Activated T-cell treated with anti-CD3 and anti-CD28 coated beads, Interleukin-2, amount 50 U/mL, for 24 hours (primary cell): ENCODE measurements around the gene SERPINB6.
"Not testable (repeated sequence)": the region's sequence is repeated elsewhere in the genome, so short reads cannot be mapped to it uniquely, and the experiment has no call there.

ENCODE experiments used
- DNase-seq: peaks from one replicate; pipeline ENCODE4 v3.0.0-alpha.2; 2020
- H3K27ac Mint-ChIP-seq: 2 replicates; pipeline ENCODE4 v1.8.0; 2020; ENCODE audit warnings: mild to moderate bottlenecking, mixed read lengths
- H3K27me3 Mint-ChIP-seq: 2 replicates; pipeline ENCODE4 v1.8.0; 2020; ENCODE audit warnings: mixed read lengths
- H3K36me3 Mint-ChIP-seq: 2 replicates; pipeline ENCODE4 v1.8.0; 2020; ENCODE audit warnings: low read depth, mixed read lengths
- H3K4me1 Mint-ChIP-seq: 2 replicates; pipeline ENCODE4 v1.8.0; 2020; ENCODE audit warnings: low read depth, mixed read lengths
- H3K4me3 Mint-ChIP-seq: 2 replicates; pipeline ENCODE4 v1.8.0; 2020; ENCODE audit warnings: mild to moderate bottlenecking, moderate library complexity, mixed read lengths
- H3K9me3 Mint-ChIP-seq: 2 replicates; pipeline ENCODE4 v1.8.0; 2020; ENCODE audit warnings: mixed read lengths

SERPINB6 gene

GRCh38 chr6:2948228-2949025, 22.9 kb downstream of the SERPINB6 start:
- Mint-ChIP-seq H3K9me3 (no peaks in the 10 kb centered on the region), H3K36me3 (peaks cover 37% of the 10 kb centered on the region), H3K4me3 (no peak overlapping the region), H3K27ac (no peak overlapping the region), H3K27me3 (no peaks in the 10 kb centered on the region), H3K4me1 (peaks cover 22% of the 10 kb centered on the region)
- no peak for DNase-seq

DNA sequence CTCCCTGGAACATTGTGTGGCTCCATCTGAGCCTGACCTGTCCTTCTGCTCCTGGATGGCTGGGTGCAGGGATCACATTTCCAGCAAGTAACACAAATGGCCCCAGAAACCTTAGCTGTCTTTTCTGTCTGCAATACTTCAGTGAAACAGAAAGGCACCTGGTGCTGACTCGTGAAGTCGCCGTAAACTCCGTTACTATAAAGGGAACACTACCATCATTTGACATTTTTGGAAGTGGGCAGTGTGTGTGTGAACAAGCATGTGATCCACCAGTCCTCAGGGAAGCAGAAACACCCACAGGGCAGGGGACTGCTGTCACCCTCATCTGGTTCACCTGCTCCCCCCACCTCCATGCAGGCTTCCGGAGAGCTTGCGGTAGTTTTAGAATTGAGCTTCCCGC, 23.9 kb downstream of the SERPINB6 start:
- H3K4me3 Mint-ChIP-seq, result no peak overlapping the region
- peaks cover 28% of the 10 kb centered on the region for H3K4me1 Mint-ChIP-seq
- H3K36me3 Mint-ChIP-seq, result peaks cover 30% of the 10 kb centered on the region
- H3K27me3 Mint-ChIP-seq, result no peaks in the 10 kb centered on the region
- no peaks in the 10 kb centered on the region for H3K9me3 Mint-ChIP-seq
- H3K27ac Mint-ChIP-seq, result no peak overlapping the region
- no peak for DNase-seq

GRCh38 chr6:2945153-2945452, 26.3 kb downstream of the SERPINB6 start:
- peaks cover 28% of the 10 kb centered on the region for H3K36me3 Mint-ChIP-seq
- no peak for DNase-seq
- H3K4me3 Mint-ChIP-seq, result no peak overlapping the region
- H3K27ac Mint-ChIP-seq, result no peak overlapping the region
- peaks cover 2% of the 10 kb centered on the region for H3K9me3 Mint-ChIP-seq
- H3K27me3 Mint-ChIP-seq, result no peaks in the 10 kb centered on the region
- peaks cover 35% of the 10 kb centered on the region for H3K4me1 Mint-ChIP-seq

DNA sequence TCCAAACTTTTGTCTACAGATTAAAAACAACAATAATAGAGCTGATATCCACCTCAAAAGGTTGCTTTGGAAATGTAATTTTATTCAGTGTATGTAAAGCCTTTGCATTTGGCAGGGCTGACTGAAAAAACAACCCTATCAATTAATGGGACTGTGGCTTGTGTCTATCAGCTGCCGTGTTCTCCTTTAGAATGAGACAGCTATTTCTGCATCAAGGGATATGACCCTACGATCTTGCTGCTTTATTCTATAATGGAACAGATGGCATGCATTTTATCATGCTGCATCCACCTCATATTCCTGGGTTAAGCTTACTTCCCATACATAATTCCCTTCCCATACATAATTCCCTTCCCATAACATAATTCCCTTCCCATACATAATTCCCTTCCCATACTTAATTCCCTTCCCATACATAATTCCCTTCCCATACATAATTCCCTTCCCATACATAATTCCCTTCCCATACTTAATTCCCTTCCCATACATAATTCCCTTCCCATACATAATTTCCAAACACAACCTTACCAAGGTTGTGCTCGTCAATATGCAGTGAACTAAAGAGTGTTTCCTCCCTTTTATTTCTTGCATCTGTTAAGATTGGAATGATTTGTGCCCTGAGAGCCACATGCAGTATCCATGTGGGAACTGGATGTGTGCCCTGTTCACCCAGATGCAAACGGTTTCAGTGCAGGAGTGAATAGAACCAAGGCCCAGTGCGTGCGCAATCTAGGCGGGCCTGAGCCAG, 26.8 kb downstream of the SERPINB6 start:
- no peaks in the 10 kb centered on the region for H3K27me3 Mint-ChIP-seq
- peaks cover 5% of the 10 kb centered on the region for H3K9me3 Mint-ChIP-seq
- H3K27ac Mint-ChIP-seq, result no peak overlapping the region
- no peak overlapping the region for H3K4me3 Mint-ChIP-seq
- no peak for DNase-seq
- H3K36me3 Mint-ChIP-seq, result peaks cover 30% of the 10 kb centered on the region
- peaks cover 39% of the 10 kb centered on the region for H3K4me1 Mint-ChIP-seq

GRCh38 chr6:2943564-2943955, 27.8 kb downstream of the SERPINB6 start:
- H3K9me3 Mint-ChIP-seq, result peaks cover 7% of the 10 kb centered on the region

GRCh38 chr6:2942914-2943563, 28.3 kb downstream of the SERPINB6 start:
- Mint-ChIP-seq H3K4me3 (peak overlapping the region; percentile 52), H3K36me3 (peaks cover 29% of the 10 kb centered on the region), H3K27ac (peak overlapping the region; percentile 67), H3K9me3 (peaks cover 11% of the 10 kb centered on the region), H3K27me3 (no peaks in the 10 kb centered on the region), H3K4me1 (peaks cover 50% of the 10 kb centered on the region)
- DNase-seq, result no peak

More at GRCh38 chr6:2943564-2943955, 27.8 kb downstream of the SERPINB6 start:
- H3K4me3 Mint-ChIP-seq, result peak overlapping the region; percentile 52
- no peak for DNase-seq
- peaks cover 45% of the 10 kb centered on the region for H3K4me1 Mint-ChIP-seq
- no peaks in the 10 kb centered on the region for H3K27me3 Mint-ChIP-seq
- peaks cover 29% of the 10 kb centered on the region for H3K36me3 Mint-ChIP-seq
- peak overlapping the region; percentile 67 for H3K27ac Mint-ChIP-seq

- H3K27ac Mint-ChIP-seq, DNase-seq, H3K27me3 Mint-ChIP-seq: not testable (repeated sequence)
- Mint-ChIP-seq H3K4me1 (peaks cover 58% of the 10 kb centered on the region), H3K36me3 (peaks cover 31% of the 10 kb centered on the region), H3K9me3 (peaks cover 11% of the 10 kb centered on the region), H3K4me3 (peak overlapping the region; percentile 3)
Observed at GRCh38 chr6:2942116-2942515, 29.3 kb downstream of the SERPINB6 start.

- Mint-ChIP-seq H3K27ac (peak overlapping the region; percentile 96), H3K27me3 (no peaks in the 10 kb centered on the region), H3K36me3 (peaks cover 40% of the 10 kb centered on the region), H3K9me3 (peaks cover 18% of the 10 kb centered on the region), H3K4me3 (no peak overlapping the region), H3K4me1 (peaks cover 69% of the 10 kb centered on the region)
- DNase-seq, result no peak
Observed at GRCh38 chr6:2940851-2941250, 30.5 kb downstream of the SERPINB6 start.

DNA sequence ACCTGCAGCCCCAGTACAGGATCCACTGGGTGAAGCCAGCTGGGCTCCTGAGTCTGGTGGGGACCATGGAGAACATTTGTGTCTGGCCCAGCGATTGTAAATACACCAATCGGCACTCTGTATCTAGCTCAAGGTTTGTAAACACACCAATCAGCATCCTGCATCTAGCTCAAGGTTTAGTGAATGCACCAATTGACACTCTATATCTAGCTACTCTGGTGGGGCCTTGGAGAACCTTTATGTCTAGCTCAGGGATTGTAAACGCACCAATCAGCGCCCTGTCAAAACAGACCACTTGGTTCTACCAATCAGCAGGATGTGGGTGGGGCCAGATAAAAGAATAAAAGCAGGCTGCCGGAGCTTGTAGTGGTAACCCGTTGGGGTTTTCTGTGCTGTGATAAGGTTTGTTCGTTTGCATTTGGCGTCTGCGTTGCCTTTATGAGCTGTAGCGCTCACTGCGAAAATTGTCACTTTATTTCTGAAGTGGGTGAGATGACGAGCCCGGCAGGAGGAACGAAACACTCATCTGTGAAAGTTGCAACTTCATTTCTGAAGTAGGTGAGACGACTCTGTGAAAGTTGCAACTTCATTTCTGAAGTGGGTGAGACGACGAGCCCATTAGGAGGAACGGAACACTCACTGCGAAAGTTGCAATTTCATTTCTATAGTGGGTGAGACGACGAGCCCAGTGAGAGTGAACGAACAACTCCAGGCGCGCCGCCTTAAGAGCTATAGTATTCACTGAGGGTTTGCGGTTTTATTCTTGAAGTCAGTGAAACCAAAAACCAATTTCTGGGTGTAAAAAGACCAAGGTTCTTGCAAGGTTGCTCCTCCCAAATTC, 31.1 kb downstream of the SERPINB6 start:
- H3K4me1 Mint-ChIP-seq, result peaks cover 71% of the 10 kb centered on the region

GRCh38 chr6:2939315-2940009, 31.9 kb downstream of the SERPINB6 start:
- peak overlapping the region; percentile 96 for H3K27ac Mint-ChIP-seq

More for the DNA sequence above, 31.1 kb downstream of the SERPINB6 start:
- Mint-ChIP-seq H3K27me3 (no peaks in the 10 kb centered on the region), H3K9me3 (peaks cover 19% of the 10 kb centered on the region), H3K27ac (peak overlapping the region; percentile 96), H3K36me3 (peaks cover 42% of the 10 kb centered on the region), H3K4me3 (peak overlapping the region; percentile 44)
- peak; percentile 75 for DNase-seq

GRCh38 chr6:2938632-2939083, 32.7 kb downstream of the SERPINB6 start:
- H3K36me3 Mint-ChIP-seq, result peaks cover 42% of the 10 kb centered on the region
- peaks cover 67% of the 10 kb centered on the region for H3K4me1 Mint-ChIP-seq
- peak overlapping the region; percentile 92 for H3K27ac Mint-ChIP-seq
- peaks cover 19% of the 10 kb centered on the region for H3K9me3 Mint-ChIP-seq
- no peak for DNase-seq
- H3K27me3 Mint-ChIP-seq, result no peaks in the 10 kb centered on the region
- H3K4me3 Mint-ChIP-seq, result no peak overlapping the region

More at GRCh38 chr6:2939315-2940009, 31.9 kb downstream of the SERPINB6 start:
- Mint-ChIP-seq H3K4me1 (peaks cover 69% of the 10 kb centered on the region), H3K36me3 (peaks cover 42% of the 10 kb centered on the region), H3K4me3 (peak overlapping the region; percentile 44), H3K9me3 (peaks cover 19% of the 10 kb centered on the region), H3K27me3 (no peaks in the 10 kb centered on the region)
- no peak for DNase-seq

DNA sequence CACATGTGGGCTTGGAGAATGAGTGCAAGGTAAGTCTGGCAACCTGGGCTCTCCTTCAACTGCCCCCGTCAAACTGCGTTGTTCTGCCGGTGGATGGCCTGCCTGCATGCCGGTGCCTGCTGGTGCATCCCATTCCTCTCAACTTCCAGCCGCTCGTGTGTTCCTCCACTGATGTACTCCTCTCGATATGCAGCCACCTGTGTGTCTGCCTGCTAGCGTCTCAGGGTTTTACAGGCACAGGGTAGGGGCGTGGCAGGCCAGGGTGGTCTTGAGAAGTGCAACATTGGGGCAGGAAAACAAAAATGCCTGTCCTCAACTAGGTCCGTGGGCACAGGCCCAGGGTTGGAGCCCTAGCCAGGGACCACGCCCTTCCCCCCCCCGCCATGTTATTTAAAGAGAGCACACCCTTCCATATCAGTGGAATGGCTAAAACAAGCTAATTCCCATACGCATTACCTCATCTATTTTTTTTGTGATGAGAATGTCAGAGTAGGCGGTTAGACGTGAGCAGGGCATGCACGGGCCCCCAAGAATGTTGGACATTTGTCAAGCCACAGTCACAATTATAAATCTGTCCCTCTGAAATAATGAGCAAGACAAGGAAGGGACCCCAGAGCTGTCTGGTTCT, 33.2 kb downstream of the SERPINB6 start:
- peaks cover 42% of the 10 kb centered on the region for H3K36me3 Mint-ChIP-seq
- H3K4me3 Mint-ChIP-seq, result peak overlapping the region; percentile 57
- H3K27ac Mint-ChIP-seq, result peak overlapping the region; percentile 92
- H3K4me1 Mint-ChIP-seq, result peaks cover 61% of the 10 kb centered on the region
- H3K9me3 Mint-ChIP-seq, result peaks cover 19% of the 10 kb centered on the region
- DNase-seq, result no peak
- no peaks in the 10 kb centered on the region for H3K27me3 Mint-ChIP-seq

GRCh38 chr6:2937627-2938003, 33.8 kb downstream of the SERPINB6 start:
- Mint-ChIP-seq H3K4me3 (peak overlapping the region; percentile 57), H3K9me3 (peaks cover 19% of the 10 kb centered on the region), H3K36me3 (peaks cover 41% of the 10 kb centered on the region), H3K27ac (peak overlapping the region; percentile 92), H3K4me1 (peaks cover 56% of the 10 kb centered on the region), H3K27me3 (no peaks in the 10 kb centered on the region)
- DNase-seq, result no peak
